Tibial nerve (tissue), 4 donors: ENCODE measurements around the gene SRPRB. TPM values are rescaled to one million over a fixed set of nuclear protein-coding genes. Genes with fewer than 3 reads are reported as not detected.

Experiments
- DNase-seq, 2 donors: peaks; one replicate each; pipeline ENCODE4 v3.0.0-alpha.2; 2019; ENCODE audit warnings: low spot score in 2 of 2
- H3K27ac ChIP-seq, 4 donors: fragments of 200-600 bp; sonication (generic) in 3 of 4; one replicate each; pipeline ENCODE4 v1.5.1; 2017 to 2019; ENCODE audit warnings: mild to moderate bottlenecking in 1 of 4
- H3K27me3 ChIP-seq, 2 donors: fragments of 200-600 bp; sonication (generic) in 1 of 2; one replicate each; pipeline versions ENCODE4 v1.5.1 to v1.6.0; 2017 to 2019
- H3K36me3 ChIP-seq, 3 donors: fragments of 200-600 bp; sonication (generic); one replicate each; pipeline ENCODE4 v1.5.1; 2018 to 2019
- H3K4me1 ChIP-seq, 4 donors: fragments of 200-600 bp; sonication (generic) in 3 of 4; one replicate each; pipeline ENCODE4 v1.5.1; 2017 to 2019
- H3K4me3 ChIP-seq, 4 donors: fragments of 200-600 bp; sonication (generic) in 3 of 4; one replicate each; pipeline ENCODE4 v1.5.1; 2017 to 2019; ENCODE audit warnings: mild to moderate bottlenecking in 1 of 4, moderate library complexity in 1 of 4
- H3K9me3 ChIP-seq, 4 donors: fragments of 200-600 bp; sonication (generic) in 3 of 4; one replicate each; pipeline ENCODE4 v1.5.1; 2017 to 2019
- CTCF ChIP-seq, 5 experiments: fragments of 200-600 bp in 3 of 5; fragments of 450-650 bp in 2 of 5; sonication (generic) in 3 of 5; IDR thresholded peaks; one replicate each; pipeline ENCODE4 v1.5.1; 2016 to 2019; ENCODE audit warnings: antibody characterized with exemption in 5 of 5, mild to moderate bottlenecking in 3 of 5, moderate library complexity in 2 of 5
- EP300 ChIP-seq, 2 donors: sonication (generic); formaldehyde crosslinking; IDR thresholded peaks; one replicate each; pipeline ENCODE4 v1.6.1; 2017; ENCODE audit warnings: antibody characterized with exemption in 2 of 2, mild to moderate bottlenecking in 1 of 2
- POLR2A ChIP-seq, 2 donors: fragments of 450-650 bp; IDR thresholded peaks; one replicate each; pipeline ENCODE4 v1.6.1; 2017; ENCODE audit warnings: antibody characterized with exemption in 2 of 2, mild to moderate bottlenecking in 2 of 2, moderate library complexity in 2 of 2
- WGBS, 2 donors: methylation state at CpG; one replicate each; pipeline ENCODE4 v1.1.5; 2018; 5-methylcytosine and 5-hydroxymethylcytosine counted together
- total RNA-seq, 4 donors: library from RNA; depleted of rRNA; stranded (reverse); fragments of >200 nt; gene quantifications; one replicate each; pipeline ENCODE4 v1.1.0, GENCODE V29; 2016

SRPRB gene
- total RNA-seq, 4 donors from 2014 or later = 14.3 to 19.7 (median 18.0) TPM

DNA sequence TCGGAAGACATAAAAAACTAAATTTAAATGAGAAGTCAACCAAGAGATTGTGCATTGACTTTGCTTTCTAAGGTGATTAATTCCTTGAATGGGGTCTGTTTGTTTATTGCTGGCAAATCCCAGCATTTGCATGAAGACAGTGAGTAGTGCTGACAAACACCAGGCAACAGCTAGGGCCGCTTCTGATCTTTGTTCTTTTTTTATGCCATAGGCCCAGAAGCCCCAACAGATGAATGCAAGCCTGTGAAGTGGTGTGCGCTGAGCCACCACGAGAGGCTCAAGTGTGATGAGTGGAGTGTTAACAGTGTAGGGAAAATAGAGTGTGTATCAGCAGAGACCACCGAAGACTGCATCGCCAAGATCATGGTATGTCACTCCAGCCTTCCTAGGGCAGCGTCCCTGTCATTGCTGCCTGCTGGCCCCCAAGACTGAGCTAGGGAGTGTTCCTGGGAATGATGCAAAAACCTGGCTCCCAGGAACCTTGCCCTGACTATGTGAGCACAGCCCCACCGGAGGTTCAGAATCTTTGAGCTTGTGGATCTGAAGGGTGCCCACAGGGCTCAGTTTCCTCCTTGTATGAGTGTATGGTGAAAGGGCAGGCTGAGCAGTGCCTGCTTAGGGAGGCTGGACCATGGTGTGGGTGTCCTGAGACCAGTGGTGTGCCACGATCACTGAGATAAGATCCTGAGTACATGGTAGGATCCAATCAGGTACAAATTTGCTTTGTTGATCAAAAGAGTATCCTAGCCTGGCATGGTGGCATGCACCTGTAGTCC is 46.5 kb upstream of the SRPRB start:
- 84 to 89% methylated on average over 9 of the region's 9 CpGs for WGBS, 2 donors

GRCh38 chr3:133759740-133760305 is 45.8 kb upstream of the SRPRB start:
- H3K4me3 ChIP-seq = no peak overlapping the region
- peaks cover 0 to 7% (median 0%) of the 10 kb centered on the region in 4 donors for H3K4me1 ChIP-seq
- H3K9me3 ChIP-seq = no peaks in the 10 kb centered on the region
- TF ChIP-seq EP300 (IDR thresholded peaks at IDR 0.05) (no peak), POLR2A (IDR thresholded peaks at IDR 0.05) (no peak), CTCF (IDR thresholded peaks at IDR 0.05) (no peak)
- no peaks in the 10 kb centered on the region for H3K27me3 ChIP-seq
- DNase-seq = no peak
- no peak overlapping the region for H3K27ac ChIP-seq
- H3K36me3 ChIP-seq = peaks cover 0 to 3% (median 0%) of the 10 kb centered on the region in 3 donors
- 78 to 80% methylated on average over 2 of the region's 2 CpGs for WGBS, 2 donors

More for the DNA sequence above, 46.5 kb upstream of the SRPRB start:
- Histone ChIP-seq H3K4me3 (no peak overlapping the region), H3K27ac (no peak overlapping the region), H3K4me1 (peaks cover 0 to 2% (median 0%) of the 10 kb centered on the region in 4 donors), H3K27me3 (no peaks in the 10 kb centered on the region), H3K36me3 (peaks cover 0 to 3% (median 0%) of the 10 kb centered on the region in 3 donors), H3K9me3 (no peaks in the 10 kb centered on the region)
- DNase-seq = no peak
- no peak for TF ChIP-seq POLR2A (IDR thresholded peaks at IDR 0.05)
- TF ChIP-seq CTCF (IDR thresholded peaks at IDR 0.05) = no peak
- no peak for TF ChIP-seq EP300 (IDR thresholded peaks at IDR 0.05)

DNA sequence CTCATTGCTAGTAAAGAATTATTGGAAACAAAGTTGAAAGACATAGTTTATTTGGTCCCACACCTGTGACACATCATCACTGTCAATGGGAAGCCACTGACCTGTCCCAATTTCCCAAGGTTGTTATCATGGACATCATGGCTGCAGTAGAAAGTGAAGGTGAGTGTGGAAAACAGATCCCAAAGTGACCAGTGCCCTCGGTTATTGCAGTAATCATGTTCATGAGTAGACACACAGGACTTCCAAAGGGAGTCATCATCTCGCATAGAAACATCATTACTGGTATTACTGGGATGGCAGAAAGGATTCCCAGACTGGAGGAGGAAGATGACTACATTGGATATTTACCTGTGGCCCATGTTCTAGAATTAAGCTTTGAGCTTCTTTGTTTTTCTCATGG is 44.7 kb upstream of the SRPRB start:
- 86 to 98% methylated on average over 2 of the region's 2 CpGs for WGBS, 2 donors
- Histone ChIP-seq H3K27ac (no peak overlapping the region), H3K4me1 (peaks cover 0 to 7% (median 0%) of the 10 kb centered on the region in 4 donors), H3K9me3 (no peaks in the 10 kb centered on the region), H3K4me3 (no peak overlapping the region), H3K36me3 (peaks cover 0 to 3% (median 0%) of the 10 kb centered on the region in 3 donors), H3K27me3 (no peaks in the 10 kb centered on the region)
- DNase-seq = no peak
- TF ChIP-seq EP300 (IDR thresholded peaks at IDR 0.05) (no peak), POLR2A (IDR thresholded peaks at IDR 0.05) (no peak), CTCF (IDR thresholded peaks at IDR 0.05) (no peak)

- Histone ChIP-seq H3K4me1 (peaks cover 0 to 7% (median 0%) of the 10 kb centered on the region in 4 donors), H3K27me3 (no peaks in the 10 kb centered on the region), H3K36me3 (no peaks in the 10 kb centered on the region), H3K9me3 (no peaks in the 10 kb centered on the region), H3K27ac (no peak overlapping the region), H3K4me3 (no peak overlapping the region)
- DNase-seq = no peak
- TF ChIP-seq CTCF (IDR thresholded peaks at IDR 0.05) = no peak
- TF ChIP-seq POLR2A (IDR thresholded peaks at IDR 0.05) = no peak
- no peak for TF ChIP-seq EP300 (IDR thresholded peaks at IDR 0.05)
- WGBS, 2 donors = 72% methylated on average over 6 of the region's 6 CpGs
Measured at GRCh38 chr3:133761605-133762484, 43.8 kb upstream of the SRPRB start.
